Mesenchymal stem cell (in vitro differentiated cells and primary cell): ENCODE results near the gene C19orf33.

Source experiments
- DNase-seq: peaks from one replicate; pipeline ENCODE4 v3.0.0-alpha.2; 2013
- H2AFZ ChIP-seq: one replicate; pipeline ENCODE4 v1.6.1; 2013; ENCODE audit warnings: low read depth, mild to moderate bottlenecking, control low read depth, inconsistent platforms, low read length, moderate library complexity
- H2AK5ac ChIP-seq: 2 replicates; pipeline ENCODE4 v1.6.1; 2013; ENCODE audit warnings: low read length, moderate library complexity, mild to moderate bottlenecking, inconsistent platforms; ENCODE audit not compliant: severe bottlenecking
- H2BK120ac ChIP-seq: one replicate; pipeline ENCODE4 v1.6.1; 2013; ENCODE audit warnings: low read depth, mild to moderate bottlenecking, inconsistent platforms, low read length, moderate library complexity
- H2BK12ac ChIP-seq, 2 experiments: one replicate each; pipeline ENCODE4 v1.6.1; 2013; ENCODE audit warnings: inconsistent platforms in 2 of 2, low read length in 2 of 2, mild to moderate bottlenecking in 2 of 2, moderate library complexity in 2 of 2, control low read depth in 1 of 2
- H2BK15ac ChIP-seq: one replicate; pipeline ENCODE4 v1.6.1; 2013; ENCODE audit warnings: mild to moderate bottlenecking, low read depth, inconsistent platforms; ENCODE audit not compliant: poor library complexity, severe bottlenecking
- H2BK5ac ChIP-seq: 2 replicates; pipeline ENCODE4 v1.6.1; 2013; ENCODE audit warnings: low read depth, mild to moderate bottlenecking, low read length, control low read depth, inconsistent platforms; ENCODE audit not compliant: poor library complexity, severe bottlenecking
- H3K14ac ChIP-seq, 2 experiments: one replicate each; pipeline ENCODE4 v1.6.1; 2013; ENCODE audit warnings: inconsistent platforms in 2 of 2, low read length in 2 of 2, control low read depth in 1 of 2, mild to moderate bottlenecking in 1 of 2, moderate library complexity in 1 of 2
- H3K18ac ChIP-seq, 2 experiments: one replicate each; pipeline ENCODE4 v1.6.1; 2013; ENCODE audit warnings: inconsistent platforms in 2 of 2, low read length in 2 of 2, control low read depth in 1 of 2, low read depth in 1 of 2, mild to moderate bottlenecking in 1 of 2
- H3K23ac ChIP-seq, 2 experiments: one replicate each; pipeline ENCODE4 v1.6.1; 2013; ENCODE audit warnings: inconsistent platforms in 2 of 2, low read length in 2 of 2, mild to moderate bottlenecking in 2 of 2, moderate library complexity in 2 of 2, control low read depth in 1 of 2
- H3K27ac ChIP-seq: 2 replicates; pipeline ENCODE4 v1.5.1; 2013; ENCODE audit warnings: mild to moderate bottlenecking, moderate library complexity, low read length, control low read depth, inconsistent platforms; ENCODE audit not compliant: poor library complexity, severe bottlenecking
- H3K27me3 ChIP-seq, 2 experiments: 2 replicates each; pipeline versions ENCODE4 v1.6.1 to v1.7.0; 2013; ENCODE audit warnings: low read length in 2 of 2, mild to moderate bottlenecking in 2 of 2, moderate library complexity in 2 of 2, control low read depth in 1 of 2, inconsistent platforms in 1 of 2; ENCODE audit not compliant: control insufficient read depth in 1 of 2, insufficient read depth in 1 of 2
- H3K36me3 ChIP-seq, 2 experiments: 2 replicates each; pipeline versions ENCODE4 v1.6.1 to v1.7.0; 2013; ENCODE audit warnings: low read length in 2 of 2, control low read depth in 1 of 2, inconsistent platforms in 1 of 2, low read depth in 1 of 2, mild to moderate bottlenecking in 1 of 2; ENCODE audit not compliant: insufficient read depth in 2 of 2, control insufficient read depth in 1 of 2
- H3K4ac ChIP-seq, 2 experiments: one replicate each; pipeline ENCODE4 v1.6.1; 2013; ENCODE audit warnings: inconsistent platforms in 2 of 2, low read length in 2 of 2, mild to moderate bottlenecking in 2 of 2, moderate library complexity in 2 of 2, control low read depth in 1 of 2, low read depth in 1 of 2
- H3K4me1 ChIP-seq: 2 replicates; pipeline ENCODE4 v1.6.1; 2013; ENCODE audit warnings: low read depth, low read length, control low read depth; ENCODE audit not compliant: control insufficient read depth, insufficient read depth
- H3K4me2 ChIP-seq: 2 replicates; pipeline ENCODE4 v1.6.1; 2013; ENCODE audit warnings: low read length, mild to moderate bottlenecking, inconsistent platforms; ENCODE audit not compliant: poor library complexity, severe bottlenecking
- H3K4me3 ChIP-seq, 2 experiments: 2 replicates each; pipeline versions ENCODE4 v1.5.1 to v1.7.0; 2013; ENCODE audit warnings: low read length in 2 of 2, mild to moderate bottlenecking in 2 of 2, control low read depth in 1 of 2, low read depth in 1 of 2; ENCODE audit not compliant: insufficient read depth in 1 of 2
- H3K79me1 ChIP-seq: replicated peaks from 2 replicates; pipeline ENCODE4 v1.6.1; 2013; ENCODE audit warnings: mild to moderate bottlenecking, control low read depth, low read length, inconsistent platforms; ENCODE audit not compliant: poor library complexity, severe bottlenecking
- H3K9ac ChIP-seq: 2 replicates; pipeline ENCODE4 v1.7.0; 2013; ENCODE audit warnings: mild to moderate bottlenecking, low read length, moderate library complexity
- H3K9me3 ChIP-seq: 2 replicates; pipeline ENCODE4 v1.7.0; 2013; ENCODE audit warnings: mild to moderate bottlenecking, low read length; ENCODE audit not compliant: control insufficient read depth
- H4K8ac ChIP-seq: one replicate; pipeline ENCODE4 v1.6.1; 2013; ENCODE audit warnings: inconsistent platforms, mild to moderate bottlenecking, low read length, moderate library complexity
- H4K91ac ChIP-seq: one replicate; pipeline ENCODE4 v1.6.1; 2013; ENCODE audit warnings: mild to moderate bottlenecking, low read length, inconsistent platforms
- WGBS: methylation state at CpG from one replicate; pipeline ENCODE4 v1.1.7; 2013; ENCODE audit warnings: mixed read lengths; 5-methylcytosine and 5-hydroxymethylcytosine counted together

Gene C19orf33

DNA sequence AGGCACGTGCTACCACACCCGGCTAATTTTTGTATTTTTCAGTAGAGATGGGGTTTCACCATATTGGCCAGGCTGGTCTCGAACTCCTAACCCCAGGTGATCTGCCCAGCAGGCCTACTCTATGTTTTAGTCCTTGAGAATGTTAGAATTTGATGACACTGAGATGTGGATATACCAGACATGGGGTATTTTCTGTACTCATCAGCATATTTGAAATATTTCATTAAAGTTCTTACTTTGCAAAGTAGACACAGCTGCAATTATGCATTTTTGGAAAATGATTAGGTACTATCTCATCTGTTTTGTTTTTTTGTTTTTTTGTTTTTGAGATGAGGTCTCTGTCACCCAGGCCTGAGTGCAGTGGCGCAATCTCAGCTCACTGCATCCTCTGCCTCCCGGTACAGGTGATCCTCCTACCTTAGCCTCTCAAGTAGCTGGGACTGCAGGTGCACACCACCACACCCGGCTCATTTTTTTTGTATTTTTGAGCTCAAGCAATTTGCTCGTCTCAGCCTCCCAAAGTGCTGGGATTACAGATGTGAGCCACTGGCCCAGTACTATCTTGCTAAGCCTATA lies 27.0 kb upstream of the C19orf33 start:
- Histone ChIP-seq H3K9ac (no peak overlapping the region), H3K23ac (no peak overlapping the region), H3K27ac (no peak overlapping the region), H2BK12ac (no peak overlapping the region), H2AFZ (no peak overlapping the region), H4K91ac (no peak overlapping the region), H3K4ac (no peak overlapping the region), H4K8ac (no peak overlapping the region), H3K36me3 (peaks cover 0 to 6% of the 10 kb centered on the region in 2 experiments), H2BK120ac (no peak overlapping the region), H2BK5ac (no peak overlapping the region), H2AK5ac (no peak overlapping the region), H3K4me1 (peaks cover 8% of the 10 kb centered on the region), H3K14ac (no peak overlapping the region), H3K9me3 (no peaks in the 10 kb centered on the region), H3K27me3 (no peaks in the 10 kb centered on the region), H3K79me1 (peaks cover 10% of the 10 kb centered on the region), H3K18ac (no peak overlapping the region), H3K4me3 (no peak overlapping the region), H2BK15ac (no peak overlapping the region), H3K4me2 (no peak overlapping the region)
- whole genome bisulfite sequencing: 91% methylated on average over 7 of the region's 7 CpGs
- no peak for DNase-seq

DNA sequence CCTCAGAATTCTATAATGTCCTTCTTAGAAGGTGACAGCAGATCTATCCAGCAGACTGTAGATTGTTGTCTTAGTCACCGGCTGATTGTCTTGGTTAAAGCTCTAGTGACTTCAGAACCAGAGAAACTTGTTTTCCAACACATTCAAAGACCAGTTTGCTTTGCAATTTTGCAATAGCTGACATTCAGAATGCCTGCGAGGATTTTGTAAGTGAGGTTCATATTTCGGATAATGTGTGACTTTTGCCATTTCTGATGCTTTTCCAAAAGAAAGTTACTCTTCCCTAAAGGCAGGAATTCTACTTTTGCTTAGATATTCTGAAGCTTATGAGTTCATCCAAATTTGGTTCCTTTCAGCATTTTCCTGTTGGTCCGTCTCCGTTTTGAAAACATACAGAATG lies 26.5 kb upstream of the C19orf33 start:
- Histone ChIP-seq H4K8ac (no peak overlapping the region), H3K79me1 (peaks cover 14% of the 10 kb centered on the region), H2AK5ac (no peak overlapping the region), H3K9ac (no peak overlapping the region), H3K23ac (no peak overlapping the region), H3K36me3 (peaks cover 0 to 6% of the 10 kb centered on the region in 2 experiments), H3K4me3 (peak overlapping the region in 1 of 2 experiments; percentile 25), H2BK12ac (no peak overlapping the region), H3K27ac (no peak overlapping the region), H3K27me3 (no peaks in the 10 kb centered on the region), H3K9me3 (no peaks in the 10 kb centered on the region), H2AFZ (no peak overlapping the region), H2BK5ac (no peak overlapping the region), H3K4me2 (no peak overlapping the region), H2BK15ac (no peak overlapping the region), H3K14ac (no peak overlapping the region), H4K91ac (no peak overlapping the region), H3K4ac (no peak overlapping the region), H3K18ac (no peak overlapping the region), H3K4me1 (peaks cover 8% of the 10 kb centered on the region), H2BK120ac (no peak overlapping the region)
- WGBS: 69% methylated on average over 4 of the region's 5 CpGs
- DNase-seq: peak; percentile 42

DNA sequence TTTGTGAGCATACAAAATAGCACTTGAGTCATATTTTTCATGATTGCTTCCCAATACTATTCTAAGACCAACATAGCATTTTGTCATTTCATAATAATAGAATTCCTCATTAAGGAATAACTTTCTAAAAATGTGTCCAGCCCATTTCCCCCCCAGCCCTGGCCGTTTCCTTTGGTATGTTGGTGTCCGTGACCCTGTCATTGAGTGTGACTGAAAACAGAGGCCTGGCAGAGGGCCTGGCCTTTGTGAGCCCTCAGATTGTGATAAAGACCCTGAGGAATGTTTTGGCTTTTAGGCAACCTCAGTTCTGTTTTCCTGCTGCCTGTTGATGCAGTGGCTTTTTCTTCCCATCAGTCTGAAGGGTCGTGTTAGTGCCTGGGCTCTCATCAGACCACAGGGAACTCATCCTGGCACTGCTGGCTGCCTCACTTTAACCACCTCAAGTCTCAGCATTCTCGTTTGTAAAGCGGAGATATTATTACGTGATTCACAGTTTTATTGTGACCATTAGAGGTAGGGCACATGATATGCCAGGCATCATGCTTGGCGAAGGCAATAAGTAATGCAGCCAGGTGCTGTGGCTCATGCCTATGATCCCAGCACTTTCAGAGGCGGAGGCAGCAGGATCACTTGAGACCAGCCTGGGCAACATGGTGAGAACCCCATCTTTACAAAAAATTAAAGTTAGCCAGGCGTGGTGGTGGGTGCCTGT lies 25.9 kb upstream of the C19orf33 start:
- H3K79me1 ChIP-seq: peaks cover 14% of the 10 kb centered on the region
- peak overlapping the region; percentile 78 for H4K8ac ChIP-seq
- peak overlapping the region; percentile 60 for H4K91ac ChIP-seq
- H3K9ac ChIP-seq: peak overlapping the region; percentile 9
- H3K14ac ChIP-seq: no peak overlapping the region
- peaks cover 0 to 6% of the 10 kb centered on the region in 2 experiments for H3K36me3 ChIP-seq
- H3K23ac ChIP-seq: no peak overlapping the region
- H2BK5ac ChIP-seq: no peak overlapping the region
- no peak overlapping the region for H3K4me2 ChIP-seq
- peak overlapping the region; percentile 8 for H2AFZ ChIP-seq
- H3K4me1 ChIP-seq: peaks cover 8% of the 10 kb centered on the region
- no peaks in the 10 kb centered on the region for H3K27me3 ChIP-seq
- no peaks in the 10 kb centered on the region for H3K9me3 ChIP-seq
- DNase-seq: peak; percentile 43
- no peak overlapping the region for H2BK120ac ChIP-seq
- no peak overlapping the region for H2AK5ac ChIP-seq
- no peak overlapping the region for H2BK15ac ChIP-seq
- H3K4ac ChIP-seq: peak overlapping the region in 1 of 2 experiments; percentile 24
- H3K18ac ChIP-seq: peak overlapping the region; percentile 16 to 67
- peak overlapping the region in 1 of 2 experiments; percentile 25 for H3K4me3 ChIP-seq
- 53% methylated on average over 9 of the region's 9 CpGs for WGBS
- peak overlapping the region; percentile 18 to 48 for H2BK12ac ChIP-seq
- peak overlapping the region; percentile 8 for H3K27ac ChIP-seq

DNA sequence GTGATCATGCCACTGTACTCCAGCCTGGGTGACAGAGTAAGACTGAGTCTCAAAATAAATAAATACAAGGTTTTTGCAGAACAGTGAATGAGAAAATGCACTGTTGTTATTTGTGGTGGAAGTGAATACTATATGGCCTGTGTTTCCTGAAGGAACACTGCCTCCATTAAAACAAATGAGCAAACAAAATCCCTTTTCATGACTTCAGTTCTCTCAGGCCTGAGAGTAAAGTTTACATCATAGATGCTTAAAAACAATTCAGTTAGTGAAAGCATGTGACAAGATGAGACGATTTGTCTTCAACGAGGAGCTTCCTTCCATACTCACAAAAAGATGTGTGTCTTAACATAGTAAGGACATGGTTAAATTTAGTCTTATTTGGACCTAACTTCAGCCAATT lies 25.3 kb upstream of the C19orf33 start:
- Histone ChIP-seq H2BK120ac (no peak overlapping the region), H3K4me1 (peaks cover 8% of the 10 kb centered on the region), H3K9ac (no peak overlapping the region), H3K14ac (no peak overlapping the region), H3K27me3 (no peaks in the 10 kb centered on the region), H2AFZ (no peak overlapping the region), H3K23ac (no peak overlapping the region), H4K8ac (no peak overlapping the region), H3K4me3 (no peak overlapping the region), H3K9me3 (no peaks in the 10 kb centered on the region), H2AK5ac (no peak overlapping the region), H3K27ac (no peak overlapping the region), H3K18ac (peak overlapping the region; percentile 16 to 67), H2BK5ac (no peak overlapping the region), H2BK15ac (no peak overlapping the region), H3K4me2 (no peak overlapping the region), H3K36me3 (peaks cover 0 to 6% of the 10 kb centered on the region in 2 experiments), H4K91ac (no peak overlapping the region), H3K79me1 (peaks cover 15% of the 10 kb centered on the region), H2BK12ac (no peak overlapping the region), H3K4ac (no peak overlapping the region)
- DNase-seq: peak; percentile 33
- WGBS: no CpG with 5 or more reads among the region's 2 CpGs
